GM20431 (cell line): Measurements from ENCODE around the gene WDR62.

Source experiments
- in situ Hi-C: fragments of 300-500 bp; cut with MseI, MboI; formaldehyde crosslinking; loops from one replicate; pipeline ENCODE4 v1.15.0; 2020; ENCODE audit warnings: low sequenced_read_pairs; ENCODE audit not compliant: unreplicated experiment

Gene WDR62

DNA sequence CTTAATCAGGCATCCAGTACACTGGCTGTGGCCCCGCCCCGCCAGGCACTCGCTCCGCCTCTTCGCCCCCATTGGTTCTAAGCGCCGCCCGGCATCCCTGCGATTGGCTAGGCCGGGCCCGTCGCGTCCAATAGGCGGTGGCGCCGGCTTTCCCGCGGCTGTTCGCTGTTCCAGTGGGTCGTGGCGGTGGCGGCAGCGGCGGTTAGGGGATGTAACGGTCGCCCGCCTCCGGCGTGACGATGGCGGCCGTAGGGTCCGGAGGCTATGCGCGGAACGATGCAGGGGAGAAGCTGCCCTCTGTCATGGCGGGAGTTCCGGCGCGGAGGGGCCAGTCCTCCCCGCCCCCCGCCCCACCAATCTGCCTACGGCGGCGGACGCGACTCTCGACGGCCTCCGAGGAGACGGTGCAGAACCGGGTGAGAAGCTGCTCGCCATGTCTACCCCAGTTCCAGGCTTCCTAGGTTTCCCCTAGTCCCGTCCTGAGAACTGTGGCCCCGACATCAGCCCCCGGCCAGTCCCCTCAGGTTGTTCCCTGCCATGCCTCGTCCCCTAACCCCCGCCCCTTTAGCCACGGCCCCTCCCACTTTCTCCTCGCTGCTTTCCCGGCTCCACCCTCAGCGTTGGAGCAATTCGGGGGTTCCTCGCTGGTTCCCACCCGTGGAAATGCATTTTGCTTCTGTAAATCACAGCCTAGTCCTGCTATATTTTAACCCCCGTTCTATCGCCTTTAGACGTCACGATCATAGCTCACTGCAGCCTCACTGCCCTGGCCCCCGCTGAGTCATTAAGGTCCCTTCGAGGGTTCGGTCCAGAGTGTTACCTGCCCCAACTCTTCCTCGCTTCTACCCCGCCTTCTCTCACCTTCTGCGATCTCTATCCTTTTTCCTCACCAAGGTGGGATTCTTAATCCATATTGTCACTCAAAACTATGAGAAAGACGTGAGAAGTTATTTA is at the start of gene WDR62:
WDR62 (plus strand) TSS at position 165 of the 954 bp plus-strand sequence; CDS start at position 240, 75 bp downstream.
- in situ Hi-C loops: no loop called here

DNA sequence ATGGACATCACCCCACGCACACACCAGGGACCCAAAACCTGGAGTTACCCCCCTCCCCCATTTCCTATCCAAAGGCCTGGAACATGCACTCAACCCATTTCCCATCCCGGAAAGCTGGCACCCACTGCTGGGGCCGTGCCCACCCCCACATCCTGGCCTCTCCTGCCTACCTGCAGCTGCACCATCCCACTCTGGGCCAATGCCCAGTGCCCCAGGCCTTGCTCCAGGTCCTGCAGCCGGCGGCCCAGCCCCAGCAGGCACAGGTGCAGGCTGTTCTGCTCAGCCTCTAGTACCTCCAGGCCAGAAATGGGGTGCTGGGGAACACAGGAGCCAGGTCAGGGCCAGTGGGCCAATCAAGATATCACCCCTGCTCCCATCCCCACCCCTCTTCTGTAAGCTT is 47.7 kb upstream of the WDR62 start:
- in situ Hi-C loops: no loop called here

DNA sequence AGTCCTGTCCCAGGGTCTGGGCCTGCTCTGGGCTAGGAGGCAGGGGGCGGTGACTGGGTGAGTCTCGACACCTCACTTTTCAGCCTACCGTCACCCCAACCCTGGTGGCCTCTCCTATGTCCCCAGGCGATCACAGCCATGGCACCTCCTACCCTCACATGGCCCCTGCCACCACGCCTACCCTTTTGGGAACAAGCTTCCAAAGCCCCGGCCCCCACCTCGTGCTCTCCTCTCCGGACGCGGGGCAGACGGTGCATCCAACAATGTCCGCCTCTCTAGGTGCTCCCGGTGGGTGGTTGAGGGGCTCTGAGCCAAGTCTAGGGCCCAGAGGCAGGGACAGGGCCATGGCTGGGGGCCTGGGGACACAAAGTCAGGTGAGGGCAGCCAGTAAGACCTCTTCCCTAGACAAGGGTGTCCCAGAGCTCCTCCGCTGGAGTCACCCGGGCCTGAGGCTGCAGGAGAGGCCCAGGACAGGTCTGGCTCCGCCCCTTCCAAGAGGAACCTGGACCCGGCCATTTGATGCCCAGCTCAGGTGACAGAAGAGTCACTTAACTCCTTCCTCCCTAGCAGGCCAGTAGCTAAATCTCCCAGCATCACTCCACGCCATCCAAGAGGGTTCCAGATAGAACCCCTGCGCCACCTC is 46.2 kb upstream of the WDR62 start, which contains the start of gene SYNE4:
SYNE4 (minus strand) TSS at position 478 of the 643 bp plus-strand sequence; CDS start at position 346, 132 bp downstream.
- in situ Hi-C loops: no loop called here

DNA sequence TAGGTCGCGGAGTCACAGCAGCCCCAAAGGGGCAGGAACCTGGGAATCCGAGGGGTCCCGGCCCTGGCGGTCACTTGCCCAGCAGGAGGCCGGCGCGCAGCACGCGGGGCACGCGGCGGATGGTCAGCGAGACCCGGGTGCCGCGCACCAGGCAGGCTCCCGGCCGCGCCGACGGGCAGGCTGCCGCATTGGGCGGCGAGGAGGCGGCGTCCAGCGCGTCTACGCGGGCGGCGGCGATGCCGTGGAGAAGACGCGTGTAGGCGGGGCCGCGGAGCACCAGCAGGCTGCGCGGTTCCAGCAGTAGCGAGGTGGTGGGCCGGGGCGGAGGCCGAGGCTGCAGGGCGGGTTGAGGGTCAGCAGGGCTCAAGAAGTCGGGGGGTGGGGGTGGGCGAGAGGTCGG is 45.5 kb upstream of the WDR62 start:
- in situ Hi-C loops: no loop called here

DNA sequence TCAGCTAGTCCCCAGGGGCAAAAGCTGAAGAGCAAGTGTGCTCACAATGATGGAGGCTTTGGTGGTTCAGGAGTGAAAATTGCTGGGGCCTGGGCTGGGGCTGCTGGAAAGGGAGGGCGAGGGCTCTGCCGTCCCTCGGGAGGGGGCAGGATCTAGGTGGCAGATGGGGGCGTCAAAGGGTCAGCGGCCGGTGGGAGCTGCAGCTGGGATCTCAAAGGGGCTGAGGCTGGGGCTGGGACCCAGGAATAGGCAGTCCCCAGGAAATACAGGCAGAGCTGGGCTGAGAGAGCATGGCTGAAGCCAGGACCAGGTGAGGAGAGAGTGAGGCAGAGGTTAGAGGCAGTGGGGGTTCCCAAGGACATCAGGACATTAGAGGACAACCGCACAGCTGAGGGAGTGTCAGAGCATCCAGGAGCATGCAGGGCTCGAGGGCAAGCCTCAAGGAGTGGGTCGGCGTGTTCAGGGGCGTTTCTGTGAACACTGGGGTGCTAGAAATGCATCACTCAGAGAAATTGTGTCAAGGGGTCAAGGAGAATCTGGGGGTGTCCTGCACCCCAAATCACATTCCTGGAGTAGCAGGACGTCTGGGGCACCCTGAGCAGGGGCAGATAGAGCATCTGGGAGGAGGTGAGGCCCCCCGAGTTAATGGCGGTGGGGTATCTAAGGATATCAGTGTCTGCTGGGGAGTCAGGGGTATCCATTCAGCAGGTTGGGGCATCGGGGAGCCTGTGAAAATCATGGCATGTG is 44.9 kb upstream of the WDR62 start:
- in situ Hi-C loops: no loop called here

DNA sequence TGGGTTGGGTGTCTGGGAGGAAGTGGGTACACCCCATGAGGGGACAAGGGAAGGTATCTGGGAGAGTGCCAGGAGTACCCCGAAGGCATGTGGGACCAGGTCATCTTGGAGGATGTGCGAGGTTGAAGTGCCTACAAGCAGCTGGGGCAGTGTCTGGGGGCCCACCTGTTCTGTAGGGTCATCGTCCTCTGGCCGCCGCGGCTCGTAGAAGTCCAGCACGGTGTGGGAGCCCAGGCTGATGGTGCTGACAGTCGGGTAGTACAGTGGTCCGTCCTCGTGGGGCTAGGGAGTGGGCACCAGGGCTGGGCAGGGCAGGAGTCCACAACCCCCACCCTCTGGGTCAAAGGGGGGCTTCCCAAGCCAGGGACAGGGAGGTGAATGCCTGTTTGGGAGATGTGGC is 44.3 kb upstream of the WDR62 start:
- in situ Hi-C loops: no loop called here

DNA sequence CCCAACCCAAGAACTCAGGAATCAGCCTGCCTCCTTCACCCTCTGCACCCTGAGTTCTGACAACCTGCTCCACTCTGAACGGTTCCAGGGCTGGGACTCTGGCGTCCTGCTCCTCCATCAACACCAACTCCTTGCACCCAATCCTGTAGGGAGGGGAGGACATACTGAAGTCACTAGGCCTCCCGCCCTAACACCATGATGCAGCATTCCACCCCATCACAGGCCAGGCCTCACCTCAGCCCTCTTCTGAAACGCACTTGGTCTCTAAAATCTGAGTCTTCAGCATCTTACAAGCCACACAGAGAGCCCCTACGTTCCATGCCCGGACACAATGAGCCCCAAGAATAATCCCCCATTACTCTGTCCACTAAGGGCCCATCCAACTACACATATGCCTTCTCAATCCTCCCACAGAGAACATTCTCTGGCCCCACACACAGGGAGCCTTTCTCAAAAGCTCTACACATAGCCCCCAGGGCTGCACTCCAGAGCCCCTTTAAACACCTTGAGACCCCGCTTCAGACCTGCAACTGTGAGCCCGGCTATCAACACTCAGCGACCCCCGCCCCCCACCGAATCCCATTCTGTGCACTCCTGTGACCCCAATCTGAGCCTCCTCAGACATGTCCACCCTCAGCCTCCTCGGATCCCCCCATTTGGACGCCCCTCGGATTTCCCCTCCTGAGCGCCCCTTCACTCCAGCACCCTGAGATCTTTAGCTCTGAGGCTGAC is 41.3 kb upstream of the WDR62 start:
- in situ Hi-C loops: no loop called here

DNA sequence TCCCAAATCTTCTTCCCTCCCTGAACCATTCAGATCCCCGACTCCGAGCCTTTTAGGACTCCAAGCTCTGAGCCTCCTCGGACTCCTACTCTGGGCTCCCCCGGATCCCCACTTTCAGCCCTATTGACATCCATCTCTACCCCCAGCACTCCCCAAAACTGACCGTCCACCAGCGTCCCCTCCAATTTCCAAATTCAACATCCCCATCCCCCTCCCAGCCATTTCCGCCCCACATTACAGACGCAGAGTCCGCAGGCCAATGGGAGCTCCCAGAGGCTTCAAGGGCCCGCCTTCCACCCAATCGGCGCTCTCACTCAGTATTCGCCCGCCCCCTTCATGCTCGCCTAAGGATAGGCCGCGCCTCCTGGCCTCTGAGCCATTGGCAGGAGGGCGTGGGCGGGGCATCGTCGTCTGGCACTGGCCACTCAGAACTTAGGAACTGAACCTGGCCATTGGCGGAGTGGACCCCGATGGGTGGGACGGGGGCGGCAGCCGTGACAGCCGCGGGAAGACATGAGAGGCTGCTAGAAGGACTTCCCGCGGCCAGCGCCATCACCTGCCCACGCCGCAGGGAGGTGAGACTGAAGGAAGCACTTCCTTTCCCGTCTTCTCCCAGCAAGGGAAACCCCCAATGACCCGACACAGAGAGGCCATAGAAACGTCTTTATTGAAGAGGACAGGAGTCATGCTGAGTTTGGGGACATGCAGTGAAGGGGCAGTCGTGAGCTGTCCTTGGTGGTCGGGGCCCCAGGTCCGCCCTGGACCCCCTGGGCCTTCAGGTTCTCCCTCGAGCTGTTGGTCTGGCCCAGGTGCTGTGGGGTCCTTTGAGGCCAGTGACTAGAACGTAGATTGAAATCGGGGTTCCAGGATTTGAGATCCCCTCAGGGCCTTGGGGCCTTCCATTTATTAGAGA is 40.4 kb upstream of the WDR62 start, which contains the start of gene ALKBH6:
ALKBH6 (minus strand) TSS at position 202 of the 913 bp plus-strand sequence. CDS start 816 bp downstream, outside the sequence.
- in situ Hi-C loops: no loop called here

DNA sequence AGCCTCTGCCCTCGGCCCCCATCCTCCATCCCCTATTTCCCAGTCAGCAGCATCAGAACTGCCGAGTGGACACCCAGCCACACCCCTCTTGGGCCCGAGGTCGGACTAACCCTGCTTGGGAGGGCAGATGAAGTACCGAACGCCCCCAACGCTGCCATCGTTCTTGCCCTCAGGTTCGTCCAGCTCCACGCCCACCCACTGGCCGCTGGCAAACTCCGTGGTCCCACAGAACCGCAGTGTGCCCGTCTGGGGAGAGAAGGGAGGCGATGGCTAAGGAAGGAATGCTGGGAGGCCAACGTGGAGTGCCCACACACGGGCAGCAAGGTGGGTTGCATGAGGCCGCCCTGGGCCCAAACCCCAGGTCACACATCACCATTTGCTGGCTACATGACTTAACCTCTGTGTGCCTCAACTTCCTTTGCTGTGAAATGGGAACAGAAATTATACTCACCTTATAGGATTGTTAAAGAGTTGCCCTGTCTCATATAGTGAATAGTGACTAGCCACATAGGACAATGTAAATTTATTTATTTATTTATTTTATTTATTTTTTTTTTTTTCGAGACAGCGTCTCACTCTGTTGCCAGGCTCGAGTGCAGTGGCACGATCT is 35.5 kb upstream of the WDR62 start:
- in situ Hi-C loops: no loop called here

DNA sequence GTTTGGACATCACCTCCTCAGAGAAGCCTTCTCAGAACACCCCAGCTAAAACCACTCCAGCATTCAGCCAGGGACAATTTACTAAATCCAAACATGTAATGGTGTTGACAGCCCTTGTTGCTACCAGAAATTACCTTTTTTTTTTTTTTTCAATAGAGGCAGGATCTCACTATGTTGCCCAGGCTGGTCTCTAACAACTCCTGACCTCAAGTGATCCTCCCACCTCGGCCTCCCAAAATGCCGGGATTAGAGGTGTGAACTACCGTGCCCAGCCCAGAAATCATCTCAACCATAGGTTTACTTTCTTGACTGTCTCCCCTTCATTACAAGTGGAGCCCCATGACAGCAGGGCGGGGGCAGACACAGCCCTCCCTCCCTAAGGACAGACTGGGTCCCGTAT is 31.3 kb upstream of the WDR62 start:
- in situ Hi-C loops: no loop called here

DNA sequence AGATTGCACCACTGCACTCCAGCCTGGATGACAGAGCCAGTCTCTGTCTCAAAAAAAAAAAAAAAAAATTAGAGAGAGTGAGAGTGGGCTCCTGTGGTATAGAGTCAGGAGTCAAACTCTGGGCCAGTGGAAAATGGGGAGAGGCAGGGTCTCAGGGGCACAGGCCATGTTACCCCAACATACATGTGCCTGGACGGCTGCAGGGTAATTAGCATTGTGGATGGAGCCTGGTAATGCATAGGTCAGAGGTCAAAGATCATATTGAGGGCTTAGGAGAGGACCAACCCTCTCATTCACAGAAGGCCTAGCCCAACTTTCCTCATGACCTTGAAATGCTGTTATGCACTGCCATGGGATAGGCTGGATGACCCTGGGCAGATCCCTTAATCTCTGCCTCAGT is 29.2 kb upstream of the WDR62 start:
- in situ Hi-C loops: no loop called here

DNA sequence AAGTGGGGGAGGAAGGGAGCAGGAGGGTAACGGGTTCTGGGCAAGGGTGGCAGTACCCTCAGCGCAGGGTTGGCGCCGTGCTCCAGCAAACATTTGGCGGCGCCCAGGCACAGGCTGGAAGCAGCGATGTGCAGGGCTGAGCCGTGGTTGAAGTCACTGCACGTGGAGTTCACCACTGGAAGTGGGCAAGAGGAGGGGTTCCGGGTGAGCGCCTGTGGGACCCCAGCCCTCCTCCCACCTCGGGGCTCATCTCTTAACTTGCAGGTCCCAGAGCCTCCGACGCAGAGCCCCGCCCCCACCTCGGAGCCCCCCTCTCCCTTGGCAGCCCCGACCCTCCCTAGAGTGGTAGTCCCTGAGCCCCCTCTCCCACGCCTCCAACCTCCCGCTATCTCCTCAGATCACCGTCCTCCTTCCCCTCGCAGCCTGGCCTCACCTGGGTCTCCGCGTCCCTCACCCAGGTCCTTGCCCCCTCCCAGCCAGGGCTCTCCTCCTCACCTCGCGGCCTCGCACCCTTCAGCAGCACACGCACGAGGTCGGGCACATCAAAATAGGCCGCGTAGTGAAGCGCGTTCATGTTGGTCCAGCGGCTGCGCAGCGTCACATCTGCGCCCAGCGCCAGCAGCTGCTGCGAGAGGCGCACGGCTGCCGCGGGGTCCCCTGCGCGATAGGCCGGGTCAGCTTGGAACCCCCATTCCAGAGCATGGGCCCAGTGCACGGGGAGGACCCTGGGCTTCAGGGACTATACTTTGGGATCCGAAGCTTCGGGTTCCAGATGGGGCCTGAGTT is 28.4 kb upstream of the WDR62 start:
- in situ Hi-C loops: no loop called here

DNA sequence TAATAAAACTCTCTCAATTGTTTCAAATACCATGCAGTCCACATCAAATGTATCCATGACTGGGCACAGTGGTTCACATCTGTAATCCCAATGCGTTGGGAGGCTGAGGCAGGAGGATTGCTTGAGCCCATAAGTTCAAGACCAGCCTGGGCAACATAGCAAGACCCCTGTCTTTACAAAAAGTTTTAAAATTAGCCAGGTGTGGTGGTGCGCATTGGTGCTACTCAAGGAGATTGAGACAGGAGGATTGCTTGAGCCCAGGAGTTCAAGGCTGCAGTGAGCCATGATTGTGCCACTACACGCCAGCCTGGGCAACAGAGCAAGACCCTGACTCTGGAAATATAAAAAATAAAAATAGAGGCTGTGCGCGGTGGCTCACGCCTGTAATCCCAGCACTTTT is 27.0 kb upstream of the WDR62 start:
- in situ Hi-C loops: no loop called here

DNA sequence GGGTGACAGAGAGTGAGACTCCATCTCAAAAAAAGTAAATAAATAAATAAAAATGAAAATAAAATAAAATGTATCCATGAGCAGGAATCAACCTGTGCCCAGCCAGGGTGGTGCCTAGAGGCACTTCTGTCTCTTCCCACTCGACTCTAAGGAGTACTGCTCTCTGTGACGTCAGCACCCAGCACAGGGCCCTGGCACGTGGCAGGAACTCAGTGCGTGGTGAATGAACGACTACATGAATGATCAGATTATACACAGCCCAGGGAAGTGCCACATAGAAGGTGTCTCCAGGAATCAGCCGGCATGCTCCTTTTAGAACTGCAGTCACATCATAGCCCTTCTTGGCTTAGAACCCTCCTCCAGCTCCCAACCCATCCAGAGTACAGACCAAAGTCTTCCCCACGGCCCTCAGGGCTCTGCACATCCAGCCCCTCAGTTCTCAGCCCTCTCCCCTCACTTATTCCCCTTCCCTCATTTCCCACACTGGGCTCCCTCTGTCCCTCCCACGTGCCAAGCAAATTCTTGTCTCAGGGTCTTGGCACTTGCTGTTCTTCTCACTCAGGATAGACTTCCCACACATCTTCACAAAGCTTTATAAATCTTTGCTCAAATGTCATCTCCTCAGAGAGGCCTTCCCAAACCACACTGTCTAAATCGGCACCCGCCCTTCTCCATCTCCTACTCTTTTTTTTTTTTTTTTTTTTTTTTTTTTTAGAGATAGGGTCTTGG is 26.2 kb upstream of the WDR62 start:
- in situ Hi-C loops: no loop called here

DNA sequence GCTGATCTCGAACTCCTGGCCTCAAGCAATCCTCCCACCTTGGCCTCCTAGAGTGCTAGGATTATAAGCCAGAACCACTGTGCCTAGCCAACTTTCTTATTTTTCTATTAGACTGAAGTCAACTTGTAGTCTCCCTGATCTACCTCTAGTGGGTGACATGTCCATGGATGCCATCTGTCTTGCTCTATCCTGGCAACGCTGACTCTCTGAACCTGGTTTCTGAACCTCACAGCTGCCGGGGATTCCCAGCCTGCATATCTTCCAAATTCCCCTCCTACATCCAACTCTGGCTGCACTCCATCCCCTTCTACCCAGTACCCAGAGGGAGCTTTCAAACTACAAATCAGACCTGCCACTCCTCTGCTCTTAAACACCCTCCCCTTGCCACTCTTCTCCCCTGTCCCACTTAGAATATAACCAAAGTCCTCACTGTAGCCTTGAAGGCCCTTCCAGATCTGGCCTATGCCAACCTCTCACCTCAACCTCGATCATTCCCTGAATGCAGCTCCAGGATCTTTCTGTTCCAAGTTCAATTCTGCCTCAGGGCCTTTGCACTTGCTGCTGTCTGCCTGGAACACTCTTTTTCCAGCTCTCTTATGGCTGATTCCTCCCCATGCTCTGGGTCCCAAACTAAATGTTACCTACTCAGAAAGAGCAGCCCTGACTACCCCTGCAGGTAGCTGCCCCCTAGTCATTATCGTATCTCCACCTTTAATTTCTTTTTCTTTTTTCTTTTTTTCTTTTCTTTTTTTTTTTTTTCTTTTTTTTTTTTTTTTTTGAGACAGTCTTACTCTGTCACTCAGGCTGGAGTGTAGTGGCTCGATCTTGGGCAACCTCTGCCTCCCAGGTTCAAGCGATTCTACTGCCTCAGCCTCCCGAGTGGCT is 24.2 kb upstream of the WDR62 start:
- in situ Hi-C loops: no loop called here

DNA sequence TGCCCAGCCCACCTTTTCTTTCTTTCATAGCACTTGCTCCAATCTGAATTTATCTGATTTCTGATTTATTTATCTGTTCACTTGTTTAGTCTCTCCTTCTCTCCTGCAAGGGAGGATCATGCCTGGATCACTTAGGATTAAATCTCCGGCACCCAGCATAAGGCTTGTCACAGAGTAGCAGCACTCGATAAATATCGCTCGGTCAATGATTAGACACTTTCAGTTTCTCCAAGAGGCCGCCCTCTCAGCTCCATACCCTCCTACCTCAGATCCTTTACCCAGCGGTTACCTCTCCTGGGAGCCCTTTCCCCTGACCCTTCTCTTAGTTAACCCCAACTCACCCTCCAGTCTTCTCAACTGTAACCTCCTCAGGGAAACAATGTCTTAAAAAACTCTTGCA is 23.4 kb upstream of the WDR62 start:
- in situ Hi-C loops: no loop called here
